Mesothelial cell of epicardium (in vitro differentiated cells): ENCODE data around the gene SPTBN5. TPM values are rescaled to one million over a fixed set of nuclear protein-coding genes. Genes with fewer than 3 reads are reported as not detected.

Source experiments
- DNase-seq, 2 experiments: peaks; one replicate each; pipeline ENCODE4 v3.0.0; 2021; ENCODE audit warnings: low spot score in 2 of 2; ENCODE audit not compliant: unreplicated experiment in 2 of 2
- H3K27ac Mint-ChIP-seq: 2 replicates; pipeline ENCODE4 v1.8.0; 2021; ENCODE audit warnings: mixed read lengths
- H3K27me3 Mint-ChIP-seq: 2 replicates; pipeline ENCODE4 v1.8.0; 2021; ENCODE audit warnings: low read depth, mixed read lengths
- H3K36me3 Mint-ChIP-seq: 2 replicates; pipeline ENCODE4 v1.8.0; 2021; ENCODE audit warnings: mixed read lengths
- H3K4me1 Mint-ChIP-seq: 2 replicates; pipeline ENCODE4 v1.8.0; 2021; ENCODE audit warnings: mixed read lengths
- H3K4me3 Mint-ChIP-seq: 2 replicates; pipeline ENCODE4 v1.8.0; 2021; ENCODE audit warnings: mild to moderate bottlenecking, moderate library complexity, mixed read lengths
- H3K9me3 Mint-ChIP-seq: 2 replicates; pipeline ENCODE4 v1.8.0; 2021; ENCODE audit warnings: mixed read lengths
- CTCF ChIP-seq: fragments of 200-600 bp; sonication (generic); IDR thresholded peaks from one replicate; pipeline ENCODE4 v1.5.0; 2021; ENCODE audit warnings: antibody characterized with exemption; ENCODE audit not compliant: unreplicated experiment
- total RNA-seq: library from RNA; stranded (reverse); gene quantifications from 3 replicates; pipeline ENCODE4 v1.2.1, GENCODE V29; 2021

The SPTBN5 gene
- total RNA-seq, 1 donor from 2014 or later: 2.7 TPM

- H3K4me1 Mint-ChIP-seq: peaks cover 12% of the 10 kb centered on the region
- no peak for TF ChIP-seq CTCF
- H3K27ac Mint-ChIP-seq: no peak overlapping the region
- no peaks in the 10 kb centered on the region for H3K9me3 Mint-ChIP-seq
- H3K4me3 Mint-ChIP-seq: no peak overlapping the region
- H3K27me3 Mint-ChIP-seq: no peaks in the 10 kb centered on the region
- peaks cover 4% of the 10 kb centered on the region for H3K36me3 Mint-ChIP-seq
- DNase-seq: no peak
Measured at GRCh38 chr15:41852736-41853590, 40.9 kb downstream of the SPTBN5 start.

- Mint-ChIP-seq H3K9me3 (no peaks in the 10 kb centered on the region), H3K27me3 (no peaks in the 10 kb centered on the region), H3K4me1 (peaks cover 10% of the 10 kb centered on the region), H3K4me3 (no peak overlapping the region), H3K27ac (no peak overlapping the region), H3K36me3 (peaks cover 7% of the 10 kb centered on the region)
- no peak for DNase-seq
- no peak for TF ChIP-seq CTCF
Measured at GRCh38 chr15:41851755-41852370, 42.0 kb downstream of the SPTBN5 start.

GRCh38 chr15:41851167-41851523 lies 42.7 kb downstream of the SPTBN5 start:
- Mint-ChIP-seq H3K4me1 (peaks cover 10% of the 10 kb centered on the region), H3K9me3 (no peaks in the 10 kb centered on the region), H3K27me3 (no peaks in the 10 kb centered on the region), H3K27ac (no peak overlapping the region), H3K4me3 (no peak overlapping the region), H3K36me3 (peaks cover 9% of the 10 kb centered on the region)
- no peak for DNase-seq
- no peak for TF ChIP-seq CTCF

- H3K36me3 Mint-ChIP-seq: peaks cover 10% of the 10 kb centered on the region
- no peak for DNase-seq
- H3K27me3 Mint-ChIP-seq: no peaks in the 10 kb centered on the region
- no peak for TF ChIP-seq CTCF
- no peak overlapping the region for H3K27ac Mint-ChIP-seq
- H3K9me3 Mint-ChIP-seq: no peaks in the 10 kb centered on the region
- no peak overlapping the region for H3K4me3 Mint-ChIP-seq
- H3K4me1 Mint-ChIP-seq: peaks cover 6% of the 10 kb centered on the region
Measured at GRCh38 chr15:41850482-41851166, 43.2 kb downstream of the SPTBN5 start.

GRCh38 chr15:41849861-41850260 lies 44.0 kb downstream of the SPTBN5 start:
- TF ChIP-seq CTCF: no peak
- Mint-ChIP-seq H3K36me3 (peaks cover 10% of the 10 kb centered on the region), H3K4me1 (peaks cover 3% of the 10 kb centered on the region), H3K27me3 (no peaks in the 10 kb centered on the region), H3K27ac (no peak overlapping the region), H3K9me3 (no peaks in the 10 kb centered on the region), H3K4me3 (no peak overlapping the region)
- no peak for DNase-seq
